KBM-7 (cell line): ENCODE results near the gene NUP54.

Experiments
- DNase-seq: peaks from one replicate; pipeline ENCODE4 v3.0.0-alpha.2; 2015
- in situ Hi-C: fragments of 300-500 bp; cut with MboI; formaldehyde crosslinking; loops from 2 replicates; pipeline ENCODE4 v1.14.3; 2020; ENCODE audit warnings: low sequenced_read_pairs, low pct_unique_long_range_greater_than_20kb, mixed read lengths

Gene NUP54

GRCh38 chr4:76078033-76078613, 70.1 kb downstream of the NUP54 start:
- DNase-seq: no peak
- in situ Hi-C loops: no loop called here

GRCh38 chr4:76074993-76075600, 73.1 kb downstream of the NUP54 start:
- no peak for DNase-seq
- in situ Hi-C loops: no loop called here

DNA sequence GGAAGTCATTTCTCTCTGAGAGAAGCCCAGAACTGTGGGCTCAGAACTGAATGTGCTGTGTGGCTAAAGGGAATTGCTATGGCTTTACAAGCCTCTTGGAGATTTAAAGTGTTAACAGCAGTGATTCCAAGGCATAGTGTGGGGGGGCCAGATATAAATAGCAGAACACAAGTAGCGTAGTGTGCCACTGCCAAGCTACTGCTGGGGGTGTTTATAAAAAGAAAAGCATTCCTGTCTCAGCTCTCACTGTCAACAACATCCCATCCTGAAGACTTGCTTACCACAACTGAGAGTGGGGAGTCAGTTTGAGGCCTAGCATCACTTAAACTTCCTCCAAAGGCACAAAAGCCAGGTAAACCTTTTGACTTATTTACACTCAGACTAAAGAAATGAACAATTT, 73.7 kb downstream of the NUP54 start, which contains the start of gene ART3:
TSS of gene ART3 (plus strand) at position 242 of the 400 bp plus-strand sequence. CDS start 1,181 bp downstream, outside the sequence.
- DNase-seq: no peak
- in situ Hi-C loops: no loop called here

GRCh38 chr4:76072760-76073159, 75.4 kb downstream of the NUP54 start:
- in situ Hi-C loops: no loop called here
- DNase-seq: no peak

GRCh38 chr4:76067652-76068286, 80.4 kb downstream of the NUP54 start:
- DNase-seq: peak; percentile 76
- in situ Hi-C loops: loop anchor here (10.0 kb wide), 1 partner anchor 73 kb away; the partner anchor contains the start of gene SDAD1

- DNase-seq: no peak
- in situ Hi-C loops: loop anchor here (10.0 kb wide), 1 partner anchor 72 kb away; the partner anchor contains the start of gene SDAD1
Observed at GRCh38 chr4:76066546-76066945, 81.7 kb downstream of the NUP54 start.
